SW480 (cell line): ENCODE measurements around the gene RASSF7.

ENCODE experiments used
- DNase-seq: peaks from one replicate; pipeline ENCODE4 v3.0.0-alpha.2; 2016; ENCODE audit warnings: low spot score

The RASSF7 gene

DNA sequence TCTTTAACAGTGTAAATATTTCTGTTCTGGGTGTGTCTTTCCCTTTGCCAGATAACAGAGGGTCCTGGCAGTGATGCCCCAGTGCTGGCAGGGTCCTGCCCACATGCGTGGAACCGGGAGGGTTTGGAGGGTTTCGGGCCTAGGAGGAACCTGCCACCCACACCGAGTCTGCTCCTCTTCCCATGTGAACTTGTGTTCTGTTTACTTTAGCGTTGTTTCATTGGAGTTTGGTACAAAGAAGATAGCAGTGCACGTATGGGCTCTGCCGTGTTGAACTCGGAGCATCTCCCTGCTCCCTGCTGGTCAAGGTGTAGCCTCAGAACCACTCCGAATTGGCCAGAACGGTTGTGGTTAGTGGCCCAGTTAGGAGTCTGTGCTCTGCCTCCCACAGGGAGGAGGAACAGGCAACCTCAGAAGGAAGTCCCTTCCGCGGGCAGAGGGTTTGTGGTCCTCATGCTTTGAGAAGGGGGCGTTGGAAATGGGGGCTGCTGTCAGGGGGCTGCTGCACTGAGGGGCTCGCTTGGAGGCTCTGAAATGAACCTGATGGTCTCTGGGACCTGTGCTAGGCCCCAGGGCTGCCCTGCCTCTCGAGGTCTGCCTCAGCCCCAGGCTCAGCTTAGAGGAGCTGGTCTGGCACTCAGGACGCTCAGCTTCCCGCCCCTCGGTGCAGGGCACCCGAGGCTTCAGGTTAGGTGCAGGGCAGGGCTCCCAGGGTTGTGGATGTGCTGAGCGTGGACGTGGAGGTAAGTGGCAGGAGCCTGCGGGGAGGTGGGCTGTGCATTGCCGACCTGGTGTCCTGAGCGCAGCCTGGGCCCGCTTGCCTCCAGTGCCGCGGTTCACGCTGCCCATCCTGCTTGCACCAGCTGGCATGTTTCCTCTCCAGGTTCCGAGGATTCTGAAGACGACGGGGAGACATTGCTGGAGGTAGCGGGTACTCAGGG, 25.9 kb downstream of the RASSF7 start:
- no peak for DNase-seq

DNA sequence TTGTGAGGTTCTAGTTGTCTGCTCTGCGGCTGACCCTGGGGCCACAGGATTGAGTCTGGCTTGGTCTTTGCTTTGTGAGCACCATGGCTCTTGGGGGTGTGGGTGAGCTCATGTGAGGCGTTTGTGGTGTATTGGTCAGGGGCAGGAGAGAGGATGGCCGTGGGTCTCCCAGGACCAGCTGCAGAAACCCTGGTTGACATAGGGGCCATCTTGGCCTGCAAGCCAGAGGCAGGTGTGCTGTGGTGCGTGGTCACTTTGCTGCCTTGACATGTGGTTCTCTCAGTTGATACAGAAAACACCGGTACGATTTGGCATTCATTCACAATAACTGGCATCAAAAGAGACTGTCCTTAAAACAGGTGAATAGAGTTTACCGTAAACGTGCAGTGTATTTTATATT, 26.8 kb downstream of the RASSF7 start:
- no peak for DNase-seq

DNA sequence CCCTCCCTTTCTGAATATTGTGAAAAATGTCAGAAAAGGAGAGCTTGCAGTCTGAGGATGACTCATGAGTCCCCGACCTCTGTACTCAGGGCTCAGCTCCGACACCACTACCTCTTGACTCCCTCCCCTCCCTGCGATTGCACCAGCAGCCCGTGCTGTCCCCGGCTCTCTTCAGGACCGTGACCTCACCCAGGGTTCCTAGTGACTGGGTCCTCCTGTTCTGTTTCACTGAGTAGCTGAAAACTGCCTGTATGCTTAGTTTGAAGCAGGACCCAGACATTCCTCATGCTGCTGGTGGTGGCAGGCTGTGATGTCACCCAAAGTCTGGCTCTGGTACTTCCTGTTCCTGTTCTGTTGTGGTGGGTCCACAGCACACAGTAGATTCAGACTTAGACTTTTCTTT, 27.2 kb downstream of the RASSF7 start:
- DNase-seq: no peak

DNA sequence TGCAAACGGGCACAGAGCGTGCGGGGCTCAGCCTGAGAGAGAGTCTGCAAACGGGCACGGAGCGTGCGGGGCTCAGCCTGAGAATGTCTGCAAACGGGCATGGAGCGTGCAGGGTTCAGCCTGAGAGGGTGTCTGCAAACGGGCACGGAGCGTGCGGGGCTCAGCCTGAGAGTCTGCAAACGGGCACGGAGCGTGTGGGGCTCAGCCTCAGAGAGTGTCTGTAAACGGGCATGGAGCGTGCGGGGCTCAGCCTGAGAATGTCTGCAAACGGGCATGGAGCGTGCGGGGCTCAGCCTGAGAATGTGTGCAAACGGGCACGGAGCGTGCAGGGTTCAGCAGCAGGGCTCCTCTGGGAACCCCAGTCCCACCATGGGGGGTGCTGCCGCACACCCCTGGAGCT, 29.0 kb downstream of the RASSF7 start:
- DNase-seq: no peak

DNA sequence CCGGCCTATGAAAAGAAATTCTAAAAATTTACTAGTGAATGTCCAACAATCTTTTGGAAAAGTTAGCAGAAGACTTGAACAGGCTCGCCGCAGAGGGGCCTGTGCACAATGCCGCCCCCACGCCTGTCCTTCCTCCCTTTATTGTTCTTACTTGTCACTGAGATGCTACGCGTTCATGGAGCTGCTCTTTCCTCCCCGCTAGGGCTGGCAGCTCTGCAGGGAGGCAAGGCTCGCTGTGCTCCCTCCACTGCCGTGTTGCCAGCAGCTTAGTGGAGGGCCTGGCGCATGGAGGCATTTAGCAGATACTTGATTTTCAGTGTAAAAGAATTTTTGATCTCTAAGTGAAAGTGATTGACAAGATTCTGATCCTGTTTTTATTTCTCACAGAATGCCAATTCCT, 30.2 kb downstream of the RASSF7 start:
- DNase-seq: no peak

DNA sequence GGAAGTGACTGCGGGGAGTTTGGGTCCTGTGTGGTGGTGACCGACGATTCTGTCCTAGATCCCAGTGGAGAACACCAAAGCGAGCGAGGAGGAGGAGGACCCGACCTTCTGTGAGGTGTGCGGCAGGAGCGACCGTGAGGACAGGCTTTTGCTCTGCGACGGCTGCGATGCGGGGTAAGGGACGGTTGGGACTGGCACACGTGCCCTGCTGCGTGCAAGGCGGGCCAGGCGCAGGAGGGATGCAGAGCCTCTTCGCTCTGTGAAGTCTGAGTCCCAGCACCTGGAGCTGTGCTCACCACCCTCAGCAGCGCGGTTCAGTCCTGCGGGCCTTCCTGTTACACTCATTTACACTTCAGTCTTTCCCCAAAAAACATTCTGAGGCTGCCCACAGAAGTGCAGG, 31.7 kb downstream of the RASSF7 start:
- DNase-seq: no peak

DNA sequence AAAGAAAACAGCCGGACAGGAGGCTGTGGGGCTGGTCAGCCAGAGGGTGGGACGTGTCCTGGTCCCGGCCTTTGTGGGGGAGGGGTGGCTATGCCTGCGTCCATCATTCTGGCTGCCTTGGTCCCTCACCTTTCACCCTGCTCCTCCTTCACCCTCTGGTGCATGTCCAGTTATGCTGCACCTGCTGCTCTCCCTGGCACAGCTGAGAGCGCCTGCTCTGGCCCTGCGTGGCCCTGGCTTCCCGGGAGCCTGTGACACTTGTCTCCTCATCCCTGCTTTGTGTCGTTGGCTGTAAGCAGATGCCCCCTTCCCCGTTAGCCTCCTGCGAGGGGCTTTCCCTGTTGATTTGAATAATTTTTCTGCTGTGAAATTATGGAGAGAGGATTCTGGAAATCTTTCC, 32.1 kb downstream of the RASSF7 start:
- no peak for DNase-seq

DNA sequence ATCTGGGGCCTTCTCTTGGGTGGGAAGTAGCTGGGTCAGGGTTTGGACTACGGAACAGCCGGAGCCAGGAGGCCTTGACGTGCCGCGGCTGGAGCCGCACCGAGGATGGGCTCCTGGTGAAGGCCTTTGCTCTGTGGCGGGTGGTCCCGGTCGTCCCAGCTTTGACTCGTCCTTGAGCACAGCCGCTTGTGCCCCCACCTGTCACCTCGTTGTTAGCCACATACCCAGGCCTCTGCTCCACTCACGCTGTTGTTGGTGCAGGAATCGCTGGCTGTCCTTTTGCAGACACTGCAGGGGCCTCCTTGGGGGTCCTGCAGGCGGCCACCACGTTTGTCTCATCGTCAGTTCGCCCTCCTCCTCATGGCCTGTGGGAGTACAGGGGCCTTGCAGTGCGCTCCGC, 32.6 kb downstream of the RASSF7 start:
- DNase-seq: no peak

DNA sequence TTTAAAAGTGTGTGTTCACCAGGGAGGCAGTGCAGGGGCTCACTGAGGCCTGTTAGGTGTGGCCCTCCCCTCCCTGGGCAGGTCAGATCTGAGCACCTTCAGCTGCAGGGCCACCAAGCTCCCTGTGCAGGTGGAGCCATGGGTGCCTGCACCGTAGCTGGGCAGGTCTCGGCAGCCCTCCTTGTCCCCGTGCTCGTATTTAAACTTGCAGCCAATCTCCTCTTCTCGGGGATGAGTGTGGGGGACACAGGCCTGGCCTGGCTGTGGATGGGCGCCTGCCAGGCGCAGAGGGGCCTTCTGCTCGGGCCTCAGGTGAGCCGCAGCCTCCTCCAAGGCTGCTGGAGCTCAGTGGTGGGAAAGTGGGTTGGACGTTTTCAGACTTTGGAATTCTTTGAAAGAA, 34.6 kb downstream of the RASSF7 start:
- DNase-seq: no peak

DNA sequence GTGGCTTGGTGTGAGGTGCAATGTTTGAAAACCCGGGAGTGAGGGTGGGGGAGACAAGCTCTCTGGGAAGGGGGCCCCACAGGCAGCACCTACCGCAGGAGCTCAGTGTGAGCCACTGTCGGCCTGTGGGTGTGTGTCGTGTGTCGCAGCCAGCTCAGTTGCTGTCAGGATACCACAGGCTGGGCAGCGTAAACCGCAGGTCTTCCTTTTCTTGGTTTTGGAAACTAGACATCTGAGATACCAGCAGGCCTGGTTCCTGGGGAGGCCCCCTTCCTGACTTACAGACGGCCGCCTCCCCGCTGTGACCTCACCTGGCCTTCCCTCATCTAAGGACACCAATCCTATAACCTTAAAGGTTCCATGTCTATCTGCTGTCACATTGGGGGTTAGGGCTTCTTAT, 35.6 kb downstream of the RASSF7 start:
- no peak for DNase-seq

DNA sequence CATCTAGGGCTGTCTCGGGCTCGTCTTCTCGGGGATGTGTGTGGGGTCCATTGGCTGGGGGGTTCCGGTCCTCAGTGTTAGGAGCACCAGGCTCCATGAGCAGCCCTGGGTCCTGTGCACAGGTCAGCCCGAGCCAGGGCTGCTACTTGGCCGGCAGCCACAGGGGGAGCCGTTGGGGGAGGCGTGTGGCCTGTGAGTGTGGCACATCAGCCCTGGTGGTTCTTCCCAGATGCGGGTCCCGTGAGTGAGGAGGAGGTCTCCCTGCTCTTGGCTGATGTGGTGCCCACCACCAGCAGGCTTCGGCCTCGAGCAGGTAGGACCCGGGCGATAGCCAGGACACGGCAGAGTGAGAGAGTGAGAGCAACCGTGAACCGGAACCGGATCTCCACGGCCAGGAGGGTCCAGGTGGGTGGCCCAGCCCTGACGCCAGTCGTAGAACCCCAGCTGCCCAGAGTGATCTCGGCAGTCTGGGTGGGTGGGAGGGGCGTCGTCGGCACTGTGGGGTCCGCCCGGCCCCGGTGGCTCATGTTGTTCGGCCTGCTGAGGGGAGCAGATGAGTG, 36.5 kb downstream of the RASSF7 start:
- DNase-seq: no peak

DNA sequence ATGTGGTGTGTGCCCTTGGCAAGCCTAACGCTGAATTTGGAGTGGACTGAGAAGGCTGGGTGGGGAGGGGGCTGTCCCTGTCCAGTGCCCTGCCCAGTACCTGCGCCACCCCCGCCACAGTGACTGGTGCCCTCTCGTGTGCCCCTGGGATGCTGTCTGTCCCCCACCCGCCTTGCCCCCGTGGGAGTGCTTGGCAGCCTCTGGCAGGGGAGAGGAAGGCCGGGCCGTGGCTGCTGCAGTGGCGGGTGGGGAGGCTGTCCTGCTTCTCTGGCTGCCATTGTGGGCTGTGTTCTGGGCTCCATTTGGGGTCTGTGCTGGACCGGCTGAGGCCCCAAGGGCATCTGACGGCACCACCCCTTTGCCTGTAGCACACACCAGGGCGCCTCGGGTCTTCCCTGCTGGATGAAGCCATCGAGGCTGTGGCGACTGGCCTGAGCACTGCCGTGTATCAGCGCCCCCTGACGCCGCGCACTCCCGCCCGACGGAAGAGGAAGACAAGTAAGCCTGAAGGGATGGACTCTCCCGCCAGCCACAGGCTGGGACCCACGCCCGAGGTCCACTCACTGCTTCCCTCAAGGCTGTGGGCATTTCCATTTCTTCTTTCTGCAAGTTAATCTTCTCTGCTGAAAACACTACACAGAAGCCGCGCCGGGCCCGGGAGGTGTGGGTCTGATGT, 37.4 kb downstream of the RASSF7 start:
- DNase-seq: no peak

DNA sequence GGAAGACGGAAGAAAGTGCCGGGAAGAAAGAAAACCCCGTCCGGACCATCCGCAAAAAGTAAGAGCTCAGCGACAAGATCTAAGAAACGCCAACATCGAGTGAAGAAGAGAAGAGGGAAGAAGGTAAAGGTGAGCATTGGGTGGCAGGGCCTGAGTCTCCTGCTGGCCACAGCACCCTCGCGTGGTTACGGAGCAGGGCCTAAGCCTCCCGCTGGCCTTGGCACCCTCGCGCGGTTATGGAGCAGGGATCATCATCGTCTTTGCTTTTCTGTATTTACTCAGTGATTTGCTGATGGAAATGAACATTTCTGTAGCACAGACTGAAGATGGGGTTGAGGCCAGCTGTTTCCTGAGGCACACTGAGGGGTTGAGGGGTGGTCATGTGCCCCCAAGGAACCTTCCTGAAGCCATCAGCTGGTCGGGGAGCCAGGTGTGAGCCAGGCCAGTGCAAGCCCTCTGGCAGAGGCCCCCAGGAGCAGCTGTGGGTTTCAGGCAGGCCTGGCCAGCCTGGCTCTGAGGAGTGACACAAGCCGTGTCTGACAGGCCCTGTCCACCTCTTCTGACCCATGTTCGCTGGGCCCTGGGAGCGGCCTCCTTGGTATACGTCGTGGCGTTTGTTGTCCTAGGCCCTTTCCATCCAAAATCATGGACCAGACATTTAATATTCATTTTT, 40.9 kb downstream of the RASSF7 start:
- DNase-seq: no peak

DNA sequence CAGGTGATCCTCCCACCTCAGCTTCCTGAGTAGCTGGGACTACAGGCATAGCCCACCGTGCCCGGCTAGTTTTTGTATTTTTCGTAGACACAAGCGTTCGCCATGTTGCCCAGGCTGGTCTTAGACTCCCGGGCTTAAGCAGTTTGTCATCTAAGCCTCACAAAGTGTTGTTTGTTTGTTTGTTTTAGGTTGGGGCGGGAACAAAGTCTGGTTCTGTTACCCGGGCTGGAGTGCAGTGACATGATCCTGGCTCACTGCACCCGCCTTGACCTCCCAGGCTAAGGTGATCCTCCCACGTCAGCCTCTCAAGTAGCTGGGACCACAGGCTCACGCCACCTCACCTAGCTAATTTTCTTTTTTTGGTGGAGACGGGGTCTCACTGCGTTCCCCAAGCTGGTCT, 42.4 kb downstream of the RASSF7 start:
- DNase-seq: no peak

DNA sequence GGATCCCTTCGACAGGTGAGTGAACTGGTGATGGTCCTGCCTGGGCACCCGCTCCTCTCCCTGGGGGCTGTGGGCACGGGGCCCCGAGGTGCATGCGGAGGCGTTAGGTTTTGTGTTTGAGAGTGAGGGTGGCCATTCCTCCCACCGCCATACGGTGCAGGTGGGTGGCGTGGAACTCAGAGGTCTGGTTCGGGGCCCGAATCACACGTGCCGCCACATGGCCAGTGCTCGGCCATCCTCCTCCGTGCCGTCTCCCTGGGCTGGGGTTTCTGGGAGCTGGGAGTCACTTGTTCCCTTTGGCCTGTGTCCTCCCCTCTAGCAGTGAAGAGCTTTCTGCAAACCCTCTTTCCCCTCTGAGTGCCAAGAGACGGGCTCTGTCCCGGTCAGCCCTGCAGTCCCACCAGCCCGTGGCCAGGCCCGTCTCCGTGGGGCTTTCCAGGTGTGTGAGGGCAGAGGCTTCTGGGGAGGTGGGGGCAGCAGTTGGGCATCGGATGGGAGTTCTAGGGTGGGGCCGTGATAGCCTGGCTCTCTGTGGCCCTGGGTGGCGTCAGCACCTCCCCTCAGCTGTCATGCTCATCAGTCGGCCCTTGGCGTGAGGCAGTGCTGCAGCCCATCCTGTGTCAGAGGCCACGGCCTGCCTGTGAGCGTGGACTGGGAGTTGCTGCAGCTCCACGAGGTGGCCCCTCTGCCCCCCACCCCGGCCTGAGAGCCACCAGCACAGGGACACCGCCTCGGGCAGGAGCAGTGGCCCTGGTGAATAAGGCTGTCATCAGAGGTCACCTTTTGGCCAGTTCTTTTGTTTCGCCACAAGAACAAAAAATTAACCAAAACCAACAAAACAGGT, 44.7 kb downstream of the RASSF7 start:
- no peak for DNase-seq

DNA sequence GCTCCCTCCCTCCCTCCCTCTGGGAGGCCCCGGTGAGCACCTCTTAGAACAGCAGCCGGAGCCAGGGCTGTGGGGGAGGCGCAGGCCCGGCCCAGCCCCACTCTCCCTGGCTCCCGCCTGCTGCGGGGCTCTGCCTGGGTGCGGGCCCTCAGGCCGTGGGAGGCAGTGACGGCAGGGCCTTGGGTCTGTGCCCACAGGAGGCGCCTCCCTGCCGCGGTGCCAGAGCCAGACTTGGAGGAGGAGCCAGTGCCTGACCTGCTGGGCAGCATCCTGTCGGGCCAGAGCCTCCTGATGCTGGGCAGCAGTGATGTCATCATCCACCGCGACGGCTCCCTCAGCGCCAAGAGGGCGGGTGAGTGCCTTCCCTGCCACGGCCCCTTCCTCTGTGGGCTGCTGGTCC, 45.5 kb downstream of the RASSF7 start:
- no peak for DNase-seq

DNA sequence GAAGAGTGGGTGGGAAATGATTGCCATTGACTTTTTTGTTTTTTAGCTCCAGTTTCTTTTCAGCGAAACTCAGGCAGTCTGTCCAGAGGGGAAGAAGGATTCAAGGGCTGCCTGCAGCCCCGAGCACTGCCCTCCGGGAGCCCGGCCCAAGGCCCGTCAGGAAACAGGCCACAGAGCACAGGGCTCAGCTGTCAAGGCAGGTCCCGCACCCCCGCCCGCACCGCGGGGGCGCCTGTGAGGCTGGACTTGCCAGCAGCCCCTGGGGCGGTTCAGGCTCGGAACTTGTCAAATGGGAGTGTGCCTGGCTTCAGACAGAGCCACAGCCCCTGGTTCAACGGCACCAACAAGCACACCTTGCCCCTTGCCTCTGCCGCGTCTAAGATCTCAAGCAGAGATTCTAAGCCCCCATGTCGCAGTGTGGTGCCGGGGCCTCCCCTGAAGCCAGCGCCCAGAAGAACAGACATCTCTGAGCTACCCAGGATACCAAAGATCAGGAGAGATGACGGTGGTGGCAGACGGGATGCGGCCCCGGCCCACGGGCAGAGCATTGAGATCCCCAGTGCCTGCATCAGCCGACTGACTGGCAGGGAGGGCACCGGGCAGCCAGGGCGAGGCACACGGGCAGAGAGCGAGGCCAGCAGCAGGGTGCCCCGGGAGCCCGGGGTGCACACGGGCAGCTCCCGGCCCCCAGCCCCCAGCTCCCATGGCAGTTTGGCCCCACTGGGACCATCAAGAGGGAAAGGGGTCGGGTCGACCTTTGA, 46.4 kb downstream of the RASSF7 start:
- no peak for DNase-seq

DNA sequence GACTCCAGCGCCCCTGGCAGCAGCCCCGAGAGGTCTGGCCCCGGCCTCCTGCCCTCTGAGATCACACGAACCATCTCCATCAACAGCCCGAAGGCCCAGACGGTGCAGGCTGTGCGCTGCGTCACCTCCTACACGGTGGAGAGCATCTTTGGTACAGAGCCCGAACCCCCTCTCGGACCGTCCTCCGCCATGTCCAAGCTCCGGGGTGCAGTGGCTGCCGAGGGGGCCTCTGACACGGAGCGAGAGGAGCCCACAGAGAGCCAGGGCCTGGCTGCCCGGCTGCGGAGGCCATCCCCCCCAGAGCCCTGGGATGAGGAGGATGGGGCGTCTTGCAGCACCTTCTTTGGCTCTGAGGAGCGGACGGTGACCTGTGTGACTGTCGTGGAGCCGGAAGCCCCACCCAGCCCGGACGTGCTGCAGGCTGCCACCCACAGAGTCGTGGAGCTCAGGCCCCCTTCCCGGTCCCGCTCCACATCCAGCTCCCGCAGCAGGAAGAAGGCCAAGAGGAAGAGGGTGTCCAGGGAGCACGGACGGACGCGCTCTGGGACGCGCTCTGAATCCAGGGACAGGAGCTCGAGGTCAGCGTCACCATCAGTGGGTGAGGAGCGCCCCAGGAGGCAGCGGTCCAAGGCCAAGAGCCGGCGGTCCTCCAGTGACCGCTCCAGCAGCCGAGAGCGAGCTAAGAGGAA, 47.3 kb downstream of the RASSF7 start:
- no peak for DNase-seq

DNA sequence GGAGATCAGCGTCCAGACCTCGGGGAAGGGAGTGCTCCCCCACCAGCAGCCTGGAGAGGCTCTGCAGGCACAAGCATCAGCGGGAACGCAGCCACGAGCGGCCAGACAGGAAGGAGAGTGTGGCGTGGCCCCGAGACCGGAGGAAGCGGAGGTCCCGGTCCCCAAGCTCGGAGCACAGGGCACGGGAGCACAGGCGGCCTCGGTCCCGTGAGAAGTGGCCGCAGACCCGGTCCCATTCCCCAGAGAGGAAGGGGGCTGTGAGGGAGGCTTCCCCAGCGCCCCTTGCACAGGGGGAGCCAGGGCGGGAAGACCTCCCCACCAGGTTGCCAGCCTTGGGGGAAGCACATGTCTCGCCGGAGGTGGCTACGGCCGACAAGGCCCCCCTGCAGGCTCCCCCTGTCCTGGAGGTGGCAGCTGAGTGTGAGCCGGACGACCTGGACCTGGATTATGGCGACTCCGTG, 48.1 kb downstream of the RASSF7 start:
- DNase-seq: no peak

DNA sequence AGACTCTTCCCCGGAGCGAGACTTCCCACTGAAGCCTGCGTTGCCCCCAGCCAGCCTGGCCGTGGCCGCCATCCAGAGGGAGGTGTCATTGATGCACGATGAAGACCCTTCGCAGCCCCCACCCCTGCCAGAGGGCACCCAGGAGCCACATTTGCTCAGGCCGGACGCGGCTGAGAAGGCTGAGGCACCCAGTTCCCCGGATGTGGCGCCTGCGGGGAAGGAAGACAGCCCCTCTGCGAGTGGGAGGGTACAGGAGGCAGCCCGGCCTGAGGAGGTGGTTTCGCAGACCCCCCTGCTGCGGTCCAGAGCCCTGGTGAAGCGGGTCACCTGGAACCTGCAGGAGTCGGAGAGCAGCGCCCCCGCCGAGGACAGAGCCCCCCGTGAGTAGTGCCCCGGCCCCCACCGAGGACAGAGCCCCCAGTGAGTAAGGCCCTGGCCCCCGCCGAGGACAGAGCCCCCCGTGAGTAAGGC, 48.6 kb downstream of the RASSF7 start:
- no peak for DNase-seq
